ENCODE results near the gene CMTM8. TPM values are rescaled to one million over a fixed set of nuclear protein-coding genes. Genes with fewer than 3 reads are reported as not detected.
"Not testable (repeated sequence)": the region's sequence is repeated elsewhere in the genome, so short reads cannot be mapped to it uniquely, and the experiment has no call there.

Gene CMTM8
- total RNA-seq, 4 donors from 2014 or later = 1.4 to 4.1 (median 2.9) TPM

GRCh38 chr3:32383136-32383711, 144.7 kb downstream of the CMTM8 start:
- Histone ChIP-seq H3K9me3 (no peaks in the 10 kb centered on the region), H3K27me3 (no peaks in the 10 kb centered on the region), H3K27ac (no peak overlapping the region), H3K4me1 (no peaks in the 10 kb centered on the region), H3K4me3 (no peak overlapping the region), H3K36me3 (no peaks in the 10 kb centered on the region)
- ATAC-seq = no peak
- in situ Hi-C loops (cut with MboI; ENCODE audit: low sequenced_read_pairs in 4 of 4) (loop anchor here in 1 of 4 donors (10.0 kb wide), 1 partner anchor 92 kb away; no protein-coding TSS in a partner anchor), intact Hi-C loops (cut with DNase I; ENCODE audit: low total_unique reads) (no loop called here)
- no peak for DNase-seq
- no peak for TF ChIP-seq CTCF (IDR thresholded peaks at IDR 0.05 in 4 of 5, conservative IDR thresholded peaks at IDR 0.05 in 1 of 5)
- no peak for TF ChIP-seq POLR2A (IDR thresholded peaks at IDR 0.05)

GRCh38 chr3:32384938-32385337, 146.5 kb downstream of the CMTM8 start:
- H3K9me3 ChIP-seq = no peaks in the 10 kb centered on the region
- no peaks in the 10 kb centered on the region for H3K36me3 ChIP-seq
- no peaks in the 10 kb centered on the region for H3K27me3 ChIP-seq
- H3K27ac ChIP-seq = no peak overlapping the region
- DNase-seq = no peak
- in situ Hi-C loops (cut with MboI; ENCODE audit: low sequenced_read_pairs in 4 of 4) = loop anchor here in 1 of 4 donors (10.0 kb wide), 1 partner anchor 90 kb away; no protein-coding TSS in a partner anchor
- H3K4me3 ChIP-seq = no peak overlapping the region
- no peaks in the 10 kb centered on the region for H3K4me1 ChIP-seq
- TF ChIP-seq POLR2A (IDR thresholded peaks at IDR 0.05) = no peak
- TF ChIP-seq CTCF (IDR thresholded peaks at IDR 0.05 in 4 of 5, conservative IDR thresholded peaks at IDR 0.05 in 1 of 5) = no peak
- intact Hi-C loops (cut with DNase I; ENCODE audit: low total_unique reads) = no loop called here
- no peak for ATAC-seq

GRCh38 chr3:32387512-32387911, 149.0 kb downstream of the CMTM8 start:
- DNase-seq = no peak
- no peak for ATAC-seq
- Histone ChIP-seq H3K4me1 (no peaks in the 10 kb centered on the region), H3K27me3 (no peaks in the 10 kb centered on the region), H3K9me3 (no peaks in the 10 kb centered on the region), H3K36me3 (no peaks in the 10 kb centered on the region), H3K4me3 (no peak overlapping the region), H3K27ac (no peak overlapping the region)
- in situ Hi-C loops (cut with MboI; ENCODE audit: low sequenced_read_pairs in 4 of 4) (loop anchor here in 1 of 4 donors (10.0 kb wide), 1 partner anchor 87 kb away; no protein-coding TSS in a partner anchor), intact Hi-C loops (cut with DNase I; ENCODE audit: low total_unique reads) (no loop called here)
- TF ChIP-seq POLR2A (IDR thresholded peaks at IDR 0.05) (no peak), CTCF (IDR thresholded peaks at IDR 0.05 in 4 of 5, conservative IDR thresholded peaks at IDR 0.05 in 1 of 5) (no peak)

GRCh38 chr3:32389577-32389976, 151.1 kb downstream of the CMTM8 start:
- H3K4me1 ChIP-seq; H3K36me3 ChIP-seq; H3K4me3 ChIP-seq; H3K9me3 ChIP-seq; DNase-seq; ATAC-seq; H3K27ac ChIP-seq; intact Hi-C loops (cut with DNase I; ENCODE audit: low total_unique reads); H3K27me3 ChIP-seq: not testable (repeated sequence)
- in situ Hi-C loops (cut with MboI; ENCODE audit: low sequenced_read_pairs in 4 of 4) = loop anchor here in 1 of 4 donors (10.0 kb wide), 1 partner anchor 85 kb away; no protein-coding TSS in a partner anchor

- H3K27ac ChIP-seq = peak within 1 kb of the TSS; percentile 47 to 72 (median 60)
Measured at GRCh38 chr3:32391643-32392535, 153.4 kb downstream of the CMTM8 start, which contains the start of gene CMTM7. Gene CMTM7, plus strand, starts transcription at chr3:32391853. Its CDS starts 54 bp downstream, at chr3:32391907.

More at GRCh38 chr3:32391643-32392535, 153.4 kb downstream of the CMTM8 start, which contains the start of gene CMTM7:
- no peak for TF ChIP-seq CTCF (IDR thresholded peaks at IDR 0.05 in 4 of 5, conservative IDR thresholded peaks at IDR 0.05 in 1 of 5)
- peak; percentile 46 to 62 for TF ChIP-seq POLR2A (IDR thresholded peaks at IDR 0.05)
- no peaks in the 10 kb centered on the region for H3K27me3 ChIP-seq
- DNase-seq (peak; percentile 16 to 37), ATAC-seq (peak; percentile 65 to 70)
- H3K9me3 ChIP-seq = no peaks in the 10 kb centered on the region
- H3K36me3 ChIP-seq = no peaks in the 10 kb centered on the region
- intact Hi-C loops (cut with DNase I; ENCODE audit: low total_unique reads) = no loop called here
- H3K4me3 ChIP-seq = peak within 1 kb of the TSS; percentile 60 to 73 (median 67)
- in situ Hi-C loops (cut with MboI; ENCODE audit: low sequenced_read_pairs in 4 of 4) = no loop called here
- H3K4me1 ChIP-seq = no peaks in the 10 kb centered on the region
